Tibial artery (tissue), 4 donors: Measurements from ENCODE around the gene CEACAM5.

ENCODE experiments used
- DNase-seq, 2 donors: peaks; one replicate each; pipeline ENCODE4 v3.0.0-alpha.2; 2019
- H3K27ac ChIP-seq, 2 donors: fragments of 200-600 bp; sonication (generic) in 1 of 2; 1 replicate in 1 of 2; 2 replicates in 1 of 2; pipeline ENCODE4 v1.5.1; 2018 to 2019; ENCODE audit warnings: mild to moderate bottlenecking in 1 of 2
- H3K27me3 ChIP-seq, 2 donors: fragments of 200-600 bp; sonication (generic) in 1 of 2; one replicate each; pipeline versions ENCODE4 v1.5.1 to v1.6.0; 2016 to 2019
- H3K36me3 ChIP-seq, 3 donors: fragments of 200-600 bp; sonication (generic) in 2 of 3; one replicate each; pipeline ENCODE4 v1.5.1; 2016 to 2019; ENCODE audit warnings: mild to moderate bottlenecking in 2 of 3
- H3K4me1 ChIP-seq, 4 donors: fragments of 200-600 bp; sonication (generic) in 2 of 4; 1 replicate in 3 of 4; 2 replicates in 1 of 4; pipeline ENCODE4 v1.5.1; 2016 to 2019
- H3K4me3 ChIP-seq, 2 donors: fragments of 200-600 bp; sonication (generic) in 1 of 2; 1 replicate in 1 of 2; 2 replicates in 1 of 2; pipeline ENCODE4 v1.5.1; 2018 to 2019; ENCODE audit warnings: mild to moderate bottlenecking in 2 of 2
- H3K9me3 ChIP-seq, 3 donors: fragments of 200-600 bp; sonication (generic) in 1 of 3; one replicate each; pipeline ENCODE4 v1.5.1; 2016 to 2019
- CTCF ChIP-seq, 2 experiments: fragments of 200-600 bp in 1 of 2; fragments of 450-650 bp in 1 of 2; IDR thresholded peaks; one replicate each; pipeline ENCODE4 v1.5.1; 2017 to 2019; ENCODE audit warnings: antibody characterized with exemption in 2 of 2, mild to moderate bottlenecking in 1 of 2, moderate library complexity in 1 of 2
- intact Hi-C: fragments of 100-400 bp; cut with DNase I; formaldehyde crosslinking; loops from one replicate; pipeline ENCODE4 v1.15.0; 2023; ENCODE audit warnings: low total_unique reads

CEACAM5 gene

DNA sequence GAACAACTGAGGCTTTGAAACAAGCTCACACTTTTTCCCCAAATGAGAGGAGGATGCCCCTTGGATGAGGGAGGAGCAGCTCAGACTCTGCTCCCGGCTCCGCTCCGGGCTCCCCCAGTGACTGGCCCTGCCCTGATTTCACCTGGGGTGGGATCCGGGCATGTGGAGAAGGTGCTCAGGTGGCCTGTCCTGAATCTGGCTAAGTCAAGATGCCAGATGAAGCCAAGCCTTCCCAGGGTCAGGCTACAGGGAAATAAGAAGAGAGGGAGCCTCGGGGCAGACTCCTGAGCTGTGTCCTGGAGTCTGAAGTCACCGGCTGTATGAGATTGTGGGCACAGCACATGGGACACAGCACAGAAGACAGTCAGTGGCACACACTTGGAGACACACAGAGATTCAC is 10.3 kb downstream of the CEACAM5 start:
- Histone ChIP-seq H3K36me3 (no peaks in the 10 kb centered on the region), H3K4me1 (no peaks in the 10 kb centered on the region), H3K27ac (no peak overlapping the region), H3K9me3 (no peaks in the 10 kb centered on the region), H3K4me3 (no peak overlapping the region), H3K27me3 (peaks cover 0 to 5% of the 10 kb centered on the region in 2 donors)
- intact Hi-C loops, result no loop called here
- no peak for TF ChIP-seq CTCF (IDR thresholded peaks at IDR 0.05)
- peak in 1 of 2 donors; percentile 52 for DNase-seq

DNA sequence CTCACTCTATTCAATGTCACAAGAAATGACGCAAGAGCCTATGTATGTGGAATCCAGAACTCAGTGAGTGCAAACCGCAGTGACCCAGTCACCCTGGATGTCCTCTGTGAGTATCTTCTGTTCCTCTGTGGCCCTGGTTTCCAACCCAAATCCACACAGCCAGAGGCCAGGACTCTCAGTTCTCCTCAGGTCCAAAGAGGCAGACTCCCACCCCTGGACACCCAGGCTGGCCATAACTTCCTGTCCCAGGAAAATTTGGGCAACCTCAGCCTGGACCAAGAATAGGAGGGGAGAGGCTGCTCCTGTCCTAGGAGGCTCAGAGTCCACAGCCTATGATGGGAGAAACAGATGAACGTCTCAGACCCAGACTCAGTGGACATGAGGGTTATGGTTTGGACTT is 11.7 kb downstream of the CEACAM5 start:
- Histone ChIP-seq H3K4me3 (no peak overlapping the region), H3K27ac (no peak overlapping the region), H3K27me3 (peaks cover 0 to 5% of the 10 kb centered on the region in 2 donors), H3K9me3 (no peaks in the 10 kb centered on the region), H3K4me1 (no peaks in the 10 kb centered on the region), H3K36me3 (no peaks in the 10 kb centered on the region)
- intact Hi-C loops, result no loop called here
- DNase-seq, result no peak
- no peak for TF ChIP-seq CTCF (IDR thresholded peaks at IDR 0.05)

DNA sequence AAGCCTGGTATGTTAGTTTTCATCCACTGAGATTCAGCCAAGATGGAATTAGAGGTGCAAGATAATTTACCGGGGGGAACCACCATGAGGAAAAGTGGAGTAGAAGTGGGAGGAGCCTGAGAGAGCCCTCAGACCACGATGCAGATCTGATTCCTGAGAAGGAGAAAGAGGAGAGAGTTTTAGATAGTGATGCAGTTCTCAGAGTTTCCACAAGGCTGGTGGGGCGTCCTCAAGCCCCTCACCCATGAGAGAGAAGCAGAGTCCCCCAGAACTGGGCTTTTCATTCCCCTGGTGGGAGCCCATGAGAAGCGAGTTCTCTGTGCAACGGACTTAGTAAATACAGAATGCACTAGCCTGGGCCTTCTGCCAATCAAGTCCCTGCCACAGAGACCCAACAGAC is 18.1 kb downstream of the CEACAM5 start:
- H3K27me3 ChIP-seq, result no peaks in the 10 kb centered on the region
- no peak overlapping the region for H3K27ac ChIP-seq
- no peak for TF ChIP-seq CTCF (IDR thresholded peaks at IDR 0.05)
- H3K9me3 ChIP-seq, result no peaks in the 10 kb centered on the region
- intact Hi-C loops, result no loop called here
- no peak for DNase-seq
- no peak overlapping the region for H3K4me3 ChIP-seq
- no peaks in the 10 kb centered on the region for H3K4me1 ChIP-seq
- H3K36me3 ChIP-seq, result no peaks in the 10 kb centered on the region

DNA sequence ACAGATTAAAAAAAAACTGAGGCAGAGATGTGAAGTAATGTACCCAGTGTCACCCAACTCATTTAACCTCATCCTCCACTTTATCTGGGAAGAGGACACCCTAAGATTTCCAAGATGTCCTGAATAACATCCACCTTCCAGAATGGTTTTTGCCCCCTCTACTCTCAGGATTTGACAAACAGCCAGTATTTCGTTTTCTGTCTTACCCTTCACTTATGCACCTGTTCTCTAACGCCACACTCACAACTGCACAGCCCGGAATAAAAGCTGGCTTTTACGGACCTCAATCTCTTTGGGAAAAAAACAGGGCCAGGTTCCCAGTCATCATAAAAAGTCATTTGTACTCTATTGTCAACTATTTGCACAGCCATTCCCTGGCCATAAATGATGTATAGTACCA is 25.7 kb downstream of the CEACAM5 start:
- Histone ChIP-seq H3K36me3 (no peaks in the 10 kb centered on the region), H3K27ac (no peak overlapping the region), H3K27me3 (no peaks in the 10 kb centered on the region), H3K4me1 (no peaks in the 10 kb centered on the region), H3K9me3 (no peaks in the 10 kb centered on the region), H3K4me3 (no peak overlapping the region)
- no peak for TF ChIP-seq CTCF (IDR thresholded peaks at IDR 0.05)
- intact Hi-C loops, result no loop called here
- no peak for DNase-seq

DNA sequence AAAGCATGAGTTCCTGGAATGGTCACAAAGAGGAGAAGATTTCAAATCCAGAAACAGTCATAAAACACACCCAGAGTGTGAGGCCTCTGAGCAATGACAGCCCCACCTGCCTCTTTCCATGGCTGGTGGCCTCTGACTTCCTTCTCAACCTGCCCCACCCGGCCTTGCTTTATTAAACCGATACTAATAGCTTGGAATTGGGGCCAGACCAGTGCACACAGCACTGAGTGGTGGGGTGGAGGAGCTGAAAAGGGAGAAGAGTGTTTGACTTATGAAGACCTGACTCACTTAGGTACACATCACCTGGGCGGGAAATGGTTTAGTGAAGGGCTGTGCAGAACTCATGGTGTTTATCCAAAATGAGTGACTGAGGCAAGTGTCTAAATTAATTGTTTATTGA is 26.2 kb downstream of the CEACAM5 start:
- H3K36me3 ChIP-seq, result no peaks in the 10 kb centered on the region
- no peak for DNase-seq
- no peaks in the 10 kb centered on the region for H3K9me3 ChIP-seq
- no peak overlapping the region for H3K27ac ChIP-seq
- TF ChIP-seq CTCF (IDR thresholded peaks at IDR 0.05), result no peak
- no peak overlapping the region for H3K4me3 ChIP-seq
- intact Hi-C loops, result no loop called here
- no peaks in the 10 kb centered on the region for H3K4me1 ChIP-seq
- no peaks in the 10 kb centered on the region for H3K27me3 ChIP-seq

DNA sequence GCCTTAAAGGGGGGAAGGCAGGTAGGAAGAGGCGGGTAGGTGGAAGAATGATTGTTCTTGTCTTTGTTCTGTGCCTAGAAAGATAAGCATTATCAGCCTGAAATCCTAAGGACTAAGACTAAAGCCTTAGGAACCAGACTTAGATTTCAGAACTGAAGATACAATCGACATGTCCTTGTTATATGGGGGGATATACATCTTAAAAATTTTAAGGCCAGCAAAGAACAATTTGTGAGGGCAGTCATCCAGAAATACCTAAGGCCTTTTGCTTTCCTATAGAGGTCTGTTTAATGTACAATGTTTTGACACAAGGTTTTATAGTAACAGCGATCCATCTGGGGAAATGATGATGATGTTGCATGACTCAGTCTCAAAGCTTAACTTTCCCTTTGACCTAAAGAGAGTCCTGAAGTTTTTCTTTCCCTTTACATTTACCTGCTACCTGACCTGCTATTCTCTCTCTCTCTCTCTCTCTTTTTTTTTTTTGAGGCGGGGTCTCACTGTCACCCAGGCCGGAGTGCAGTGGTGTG is 26.7 kb downstream of the CEACAM5 start:
- intact Hi-C loops, result no loop called here

More for the DNA sequence above, 26.7 kb downstream of the CEACAM5 start:
- no peak for DNase-seq
- Histone ChIP-seq H3K36me3 (no peaks in the 10 kb centered on the region), H3K4me1 (no peaks in the 10 kb centered on the region), H3K27me3 (no peaks in the 10 kb centered on the region), H3K9me3 (no peaks in the 10 kb centered on the region), H3K27ac (no peak overlapping the region), H3K4me3 (no peak overlapping the region)
- no peak for TF ChIP-seq CTCF (IDR thresholded peaks at IDR 0.05)
